NCI-H2227 (cell line): ENCODE data around the gene VPS26C.
"Not testable (repeated sequence)": the region's sequence is repeated elsewhere in the genome, so short reads cannot be mapped to it uniquely, and the experiment has no call there.

Experiments used
- DNase-seq: peaks from one replicate; lab custom pipeline; 2025; ENCODE audit not compliant: unreplicated experiment; lab: John Stamatoyannopoulos, UW

Gene VPS26C

DNA sequence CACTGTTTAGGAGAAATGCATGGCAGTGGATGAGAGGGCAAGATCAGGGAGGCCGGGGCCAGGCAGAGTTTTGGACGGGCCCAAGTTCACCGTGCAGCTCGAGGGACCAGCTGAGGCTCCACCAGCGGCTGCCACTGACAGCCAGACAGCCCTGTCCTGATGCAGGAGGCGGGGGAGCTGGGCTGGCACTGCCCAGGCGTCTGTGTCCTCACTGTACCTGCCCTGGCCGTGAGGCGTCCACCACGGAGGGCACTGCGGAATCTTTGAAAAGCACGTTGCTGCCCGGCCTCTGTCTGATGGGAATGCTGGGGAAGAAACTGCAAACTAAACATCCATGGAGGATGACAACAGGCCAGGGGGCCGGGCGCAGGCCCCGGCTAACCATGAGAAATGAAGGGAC lies 35.5 kb downstream of the VPS26C start:
- DNase-seq, result no peak

GRCh38 chr21:37231249-37231645 lies 35.9 kb downstream of the VPS26C start:
- DNase-seq, result no peak

DNA sequence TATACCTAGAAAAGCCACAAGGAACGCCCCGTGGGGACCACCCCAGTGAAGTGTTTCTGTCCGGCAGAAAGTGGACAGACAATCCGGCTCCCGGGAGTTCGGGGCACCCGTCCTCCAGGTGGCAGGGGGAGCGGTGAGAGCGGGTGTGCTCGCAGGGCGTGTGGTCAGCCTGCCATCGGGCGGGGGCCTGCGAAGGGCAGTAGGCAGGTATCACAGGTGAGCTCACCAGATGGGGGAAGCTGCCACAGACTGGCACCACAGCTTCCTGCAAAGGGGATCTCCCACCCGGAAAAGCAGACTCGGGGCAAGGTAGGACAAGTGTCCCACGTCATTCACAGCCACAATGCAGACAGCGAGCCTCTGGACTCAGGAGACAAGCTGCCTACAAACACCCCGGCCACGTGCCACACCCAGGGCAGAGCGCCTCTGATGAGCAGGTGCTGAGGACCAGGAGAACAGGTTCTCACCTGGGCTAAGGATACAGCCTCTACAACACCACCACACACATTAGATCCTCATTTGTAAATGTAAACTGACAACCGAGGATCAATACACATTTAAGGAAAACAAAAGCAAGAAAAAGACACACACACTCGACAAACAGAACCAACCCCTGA lies 36.4 kb downstream of the VPS26C start:
- DNase-seq, result no peak

DNA sequence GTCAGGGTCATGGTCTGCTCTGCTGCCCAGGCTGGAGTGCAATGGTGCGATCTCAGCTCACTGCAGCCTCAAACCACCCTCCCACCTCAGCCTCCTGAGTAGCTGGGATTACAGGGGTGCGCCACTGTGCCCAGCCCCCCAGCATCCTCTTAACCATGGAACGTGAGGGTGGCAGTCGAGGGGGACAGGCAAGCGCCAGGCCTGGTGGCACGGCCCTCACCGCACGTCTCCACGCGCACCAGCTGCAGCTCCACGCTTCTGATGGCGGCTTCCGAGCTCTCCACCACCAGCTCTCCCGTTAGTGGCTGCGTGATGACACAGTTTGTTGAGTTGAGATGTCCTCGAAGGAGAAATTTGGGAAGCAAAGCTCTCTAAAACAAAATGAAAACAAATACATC lies 39.1 kb downstream of the VPS26C start:
- DNase-seq, result no peak

DNA sequence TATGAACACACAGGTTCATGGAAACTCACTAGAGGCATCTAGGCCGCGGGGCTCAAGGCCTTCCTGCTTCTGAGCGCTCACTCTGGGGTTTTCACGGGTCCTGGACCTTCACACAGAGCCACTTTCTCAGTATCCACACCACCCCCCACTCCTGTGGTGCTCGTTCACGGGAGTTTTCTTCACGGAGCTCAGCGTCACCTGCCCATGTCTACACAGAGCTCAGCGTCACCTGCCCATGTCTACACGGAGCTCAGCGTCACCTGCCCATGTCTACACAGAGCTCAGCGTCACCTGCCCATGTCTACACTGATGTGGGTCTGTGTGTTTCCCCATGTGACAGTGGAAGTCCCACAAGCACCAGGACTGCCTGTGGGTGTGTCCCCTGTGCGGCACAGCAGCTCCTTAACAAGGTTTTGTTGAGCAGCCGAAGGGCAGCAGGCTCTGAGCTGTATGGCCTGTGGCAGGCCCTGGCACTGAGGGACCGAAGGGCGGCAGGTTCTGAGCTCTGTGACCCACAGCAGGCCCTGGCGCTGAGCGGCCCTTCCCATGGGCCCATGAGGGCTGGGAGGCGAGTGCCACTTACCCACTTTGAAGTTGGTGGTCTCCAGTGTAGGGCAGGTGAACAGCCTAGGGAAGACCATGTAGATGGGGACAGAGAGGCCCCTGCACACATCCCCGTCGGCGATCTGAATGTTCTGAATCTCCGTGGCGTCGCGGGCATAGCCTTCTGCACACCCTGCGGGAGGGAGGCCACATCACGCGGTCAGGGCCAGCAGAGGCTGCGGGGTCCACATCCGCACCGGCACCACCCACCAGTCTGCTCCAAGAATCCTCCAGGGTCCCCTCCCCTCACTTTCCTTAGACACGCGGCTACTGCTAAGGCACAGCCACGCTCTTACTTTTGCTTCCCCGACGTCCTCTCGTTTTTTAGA lies 39.8 kb downstream of the VPS26C start:
- no peak for DNase-seq

DNA sequence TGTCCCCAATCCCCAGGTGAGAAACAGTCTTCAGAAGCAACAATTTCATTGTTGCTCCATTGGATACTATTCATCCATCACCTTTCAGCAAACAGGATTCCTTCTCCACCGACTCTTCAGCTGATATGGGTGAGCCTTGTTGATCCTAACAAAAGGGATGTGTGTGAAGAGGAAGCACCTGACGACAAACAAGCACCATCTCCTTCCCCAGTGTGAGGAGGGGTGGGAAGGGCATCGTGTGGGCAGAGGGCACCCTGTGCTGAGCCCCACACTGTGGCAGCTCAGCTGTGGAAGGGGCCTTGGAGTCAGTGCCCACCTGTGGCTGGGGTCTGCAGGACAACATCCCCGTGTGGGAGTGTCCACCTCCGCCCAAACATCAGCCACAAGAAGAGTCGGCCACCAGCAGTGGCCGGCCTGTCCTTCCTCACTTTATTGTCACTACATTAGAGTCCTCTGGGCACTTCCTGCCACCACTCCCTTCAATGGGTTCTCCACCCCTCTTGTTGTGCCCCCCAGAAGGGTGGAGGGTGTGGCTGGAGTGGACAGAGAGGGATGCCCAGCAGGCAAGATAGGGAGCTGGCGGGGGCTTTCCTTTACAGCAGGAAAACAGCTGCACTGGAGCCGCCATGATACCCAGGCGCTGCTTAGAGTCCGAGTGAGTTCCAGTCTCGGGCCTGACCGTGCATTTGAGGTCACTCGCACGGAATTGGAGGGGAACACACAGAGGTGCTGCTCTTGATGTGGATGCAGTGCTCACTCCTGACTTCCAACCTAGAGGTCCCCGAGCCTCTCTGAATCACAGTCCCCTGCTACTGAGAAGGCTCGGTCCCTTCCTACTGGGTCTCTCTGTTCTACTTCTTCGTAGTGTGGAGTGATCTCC lies 40.9 kb downstream of the VPS26C start:
- no peak for DNase-seq

GRCh38 chr21:37224861-37225839 lies 42.0 kb downstream of the VPS26C start:
- DNase-seq, result no peak

- DNase-seq, result no peak
Observed at GRCh38 chr21:37223804-37224345, 43.3 kb downstream of the VPS26C start.

GRCh38 chr21:37222248-37222647 lies 44.9 kb downstream of the VPS26C start:
- DNase-seq, result not testable (repeated sequence)

- peak; percentile 98 for DNase-seq
Observed at GRCh38 chr21:37220981-37221664, 46.0 kb downstream of the VPS26C start.

DNA sequence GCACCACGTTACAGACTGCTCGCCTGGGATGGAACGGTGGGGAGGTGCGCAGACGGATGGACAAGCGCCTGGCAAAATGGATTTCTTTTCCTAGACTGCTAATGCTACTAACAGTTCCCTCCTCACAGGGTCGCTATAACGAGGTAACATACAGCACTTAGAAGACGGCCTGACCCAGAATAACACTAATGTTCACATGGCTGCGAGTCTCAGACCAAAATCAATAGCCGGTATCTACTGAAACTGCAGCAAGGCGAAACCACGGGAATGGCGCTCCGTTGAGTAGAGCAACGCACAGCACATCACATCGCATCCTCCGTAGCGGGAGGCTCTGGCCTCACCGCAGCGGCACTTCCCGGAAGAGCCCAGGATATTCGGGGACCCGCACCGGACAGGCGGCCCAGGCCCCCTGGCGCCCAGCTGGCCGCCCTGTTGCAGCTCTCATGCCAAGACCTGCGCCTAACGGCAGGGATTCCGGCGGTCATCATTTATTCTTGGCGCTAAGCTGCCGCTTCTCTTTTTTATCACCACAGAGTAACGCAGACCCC lies 46.6 kb downstream of the VPS26C start:
- DNase-seq, result peak; percentile 80

DNA sequence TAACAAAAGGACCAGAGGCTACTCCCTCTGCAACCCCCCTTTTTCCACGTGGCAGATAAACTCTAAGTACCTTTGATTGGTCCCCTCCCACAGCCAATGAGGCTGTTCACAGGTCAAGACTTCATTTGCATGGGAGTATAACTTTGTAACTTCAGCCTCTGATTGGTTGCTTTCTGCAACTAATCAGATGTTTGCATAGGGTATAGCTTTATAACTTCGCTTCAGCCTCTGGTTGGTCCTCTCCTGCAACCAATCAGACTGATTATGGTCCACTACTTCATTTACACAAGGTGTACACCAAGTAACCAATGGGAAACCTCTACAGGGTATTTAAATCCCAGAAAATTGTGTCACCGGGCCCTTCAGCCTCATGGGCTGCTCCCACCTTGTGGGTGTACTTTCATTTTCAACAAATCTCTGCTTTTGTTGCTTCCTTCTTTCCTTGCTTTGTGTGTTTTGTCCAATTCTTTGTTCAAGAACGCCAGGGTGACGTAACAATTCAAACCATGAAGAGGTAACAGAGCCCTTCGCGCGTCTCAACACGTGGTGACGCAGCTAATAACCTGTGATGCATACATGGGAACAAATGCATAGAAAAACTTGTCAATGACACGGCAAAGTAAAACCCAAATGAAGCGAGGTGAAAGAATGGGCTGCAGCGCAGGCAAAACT lies 47.2 kb downstream of the VPS26C start:
- peak; percentile 80 for DNase-seq

- DNase-seq, result no peak
Observed at GRCh38 chr21:37214952-37215351, 52.2 kb downstream of the VPS26C start.

DNA sequence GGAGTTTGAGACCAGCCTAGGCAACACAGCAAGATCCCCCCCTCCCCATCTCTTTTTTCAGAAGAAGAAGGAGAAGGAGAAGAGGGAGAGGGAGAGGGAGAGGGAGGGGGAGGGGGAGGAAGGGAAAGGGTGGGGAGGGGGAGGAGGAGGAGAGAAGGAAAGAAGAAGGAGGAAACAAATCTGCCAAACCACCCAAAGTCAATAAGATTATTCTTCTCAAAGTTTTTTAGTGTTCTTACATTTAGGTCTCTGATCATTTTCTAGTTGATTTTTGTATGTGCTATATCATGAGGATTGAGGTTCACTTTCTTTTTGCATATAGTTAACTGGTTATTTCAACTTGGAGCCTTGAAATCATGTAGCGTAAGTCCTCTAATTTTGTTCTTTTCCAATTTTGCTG lies 56.3 kb downstream of the VPS26C start:
- no peak for DNase-seq

- DNase-seq, result no peak
Observed at GRCh38 chr21:37210130-37210529, 57.0 kb downstream of the VPS26C start.

GRCh38 chr21:37208741-37209225 lies 58.4 kb downstream of the VPS26C start:
- DNase-seq, result peak; percentile 17

- peak; percentile 54 for DNase-seq
Observed at GRCh38 chr21:37208056-37208721, 58.9 kb downstream of the VPS26C start.
